ENCODE measurements around the gene STPG1.

Gene STPG1

DNA sequence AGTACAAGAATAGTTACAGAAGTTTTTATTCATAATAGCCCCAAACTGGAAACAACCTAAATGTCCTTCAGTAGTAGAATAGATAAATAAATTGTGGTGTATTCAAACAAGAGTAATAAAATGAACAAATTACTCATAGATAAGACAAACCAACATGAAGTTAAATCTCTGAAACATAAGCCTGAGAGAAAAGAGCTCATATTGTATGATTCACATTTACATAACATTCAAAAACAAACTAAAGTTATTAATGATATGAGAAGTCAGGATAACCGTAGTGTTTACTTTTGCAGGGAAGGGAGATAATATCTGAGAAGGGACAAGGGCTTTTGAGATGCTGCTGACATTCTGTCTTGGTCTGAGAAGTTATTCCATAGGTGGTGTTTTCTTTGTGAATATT, 13.5 kb downstream of the STPG1 start:
- TF ChIP-seq, protein P1, sequence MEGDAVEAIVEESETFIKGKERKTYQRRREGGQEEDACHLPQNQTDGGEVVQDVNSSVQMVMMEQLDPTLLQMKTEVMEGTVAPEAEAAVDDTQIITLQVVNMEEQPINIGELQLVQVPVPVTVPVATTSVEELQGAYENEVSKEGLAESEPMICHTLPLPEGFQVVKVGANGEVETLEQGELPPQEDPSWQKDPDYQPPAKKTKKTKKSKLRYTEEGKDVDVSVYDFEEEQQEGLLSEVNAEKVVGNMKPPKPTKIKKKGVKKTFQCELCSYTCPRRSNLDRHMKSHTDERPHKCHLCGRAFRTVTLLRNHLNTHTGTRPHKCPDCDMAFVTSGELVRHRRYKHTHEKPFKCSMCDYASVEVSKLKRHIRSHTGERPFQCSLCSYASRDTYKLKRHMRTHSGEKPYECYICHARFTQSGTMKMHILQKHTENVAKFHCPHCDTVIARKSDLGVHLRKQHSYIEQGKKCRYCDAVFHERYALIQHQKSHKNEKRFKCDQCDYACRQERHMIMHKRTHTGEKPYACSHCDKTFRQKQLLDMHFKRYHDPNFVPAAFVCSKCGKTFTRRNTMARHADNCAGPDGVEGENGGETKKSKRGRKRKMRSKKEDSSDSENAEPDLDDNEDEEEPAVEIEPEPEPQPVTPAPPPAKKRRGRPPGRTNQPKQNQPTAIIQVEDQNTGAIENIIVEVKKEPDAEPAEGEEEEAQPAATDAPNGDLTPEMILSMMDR (IDR thresholded peaks at IDR 0.05; ENCODE audit: low read depth, low read length, missing control alignments): no peak
- DNase-seq: no peak
- Histone ChIP-seq H3K27me3 (replicated peaks) (no peaks in the 10 kb centered on the region), H3K27ac (no peak overlapping the region), H3K36me3 (replicated peaks) (no peaks in the 10 kb centered on the region), H3K4me3 (ENCODE audit: low read depth, low read length) (no peak overlapping the region)
- in situ Hi-C loops (cut with HindIII; ENCODE audit: low pct_ligation_motif_present, low sequenced_read_pairs): no loop called here

DNA sequence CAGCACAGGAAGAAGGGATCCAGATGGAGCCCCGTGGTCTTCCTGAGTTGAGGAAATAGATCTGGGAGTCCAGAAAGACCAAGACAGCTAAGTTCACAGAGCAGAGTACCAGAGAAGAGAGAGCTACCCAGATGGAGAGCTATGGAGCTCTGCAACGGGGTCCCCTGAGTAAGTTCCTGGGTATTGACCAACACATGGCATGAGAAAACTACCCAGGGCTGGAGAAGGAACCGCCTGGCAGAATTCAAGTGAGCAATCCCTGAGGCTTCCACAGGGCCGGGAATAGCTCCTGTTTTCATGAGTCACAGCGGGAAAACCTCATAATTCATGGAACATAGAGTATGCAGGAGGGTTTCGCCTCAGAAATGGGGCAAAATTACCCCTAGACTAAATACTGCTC, 19.7 kb downstream of the STPG1 start:
- no peak overlapping the region for H3K27ac ChIP-seq
- H3K27me3 ChIP-seq (replicated peaks): no peaks in the 10 kb centered on the region
- TF ChIP-seq, protein P1 (IDR thresholded peaks at IDR 0.05; ENCODE audit: low read depth, low read length, missing control alignments): peak; percentile 4
- H3K4me3 ChIP-seq (ENCODE audit: low read depth, low read length): no peak overlapping the region
- H3K36me3 ChIP-seq (replicated peaks): no peaks in the 10 kb centered on the region
- in situ Hi-C loops (cut with HindIII; ENCODE audit: low pct_ligation_motif_present, low sequenced_read_pairs): loop anchor here (10.0 kb wide), 1 partner anchor 199 kb away; no protein-coding TSS in a partner anchor
- DNase-seq: no peak

DNA sequence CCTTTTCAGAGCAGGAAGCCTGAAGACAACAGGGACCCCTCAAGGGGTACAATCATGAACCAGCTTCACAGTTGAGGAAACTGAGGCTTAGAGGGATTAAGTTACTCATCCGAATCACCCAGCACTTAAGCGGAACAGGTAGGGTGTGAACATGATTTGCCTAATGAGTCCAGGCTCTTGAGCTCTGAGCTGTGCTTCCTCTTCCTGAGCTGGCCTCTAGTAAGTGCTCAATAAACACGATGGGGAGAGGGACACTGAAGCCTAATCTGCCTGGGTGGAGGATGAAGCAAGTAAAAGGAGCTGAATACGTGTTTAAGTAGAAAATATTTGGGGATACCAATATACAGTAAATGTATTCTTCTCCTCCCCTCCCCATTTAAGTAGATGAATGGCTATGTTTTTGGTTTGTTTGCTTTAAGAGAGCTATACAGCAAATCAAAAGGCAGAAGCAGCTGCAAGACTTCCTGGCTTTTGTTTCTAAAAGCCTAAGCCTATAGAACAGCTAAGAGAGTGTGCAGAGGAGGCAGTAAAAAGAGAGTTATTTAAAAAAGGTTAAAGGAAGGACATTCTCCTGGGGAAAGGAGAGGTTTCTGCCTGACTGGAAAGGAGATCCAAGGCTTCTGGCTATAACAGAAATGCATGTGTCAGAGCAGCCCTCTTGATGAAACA, 20.5 kb downstream of the STPG1 start:
- DNase-seq: no peak
- TF ChIP-seq, protein P1 (IDR thresholded peaks at IDR 0.05; ENCODE audit: low read depth, low read length, missing control alignments): no peak
- Histone ChIP-seq H3K27ac (no peak overlapping the region), H3K4me3 (ENCODE audit: low read depth, low read length) (no peak overlapping the region), H3K27me3 (replicated peaks) (no peaks in the 10 kb centered on the region), H3K36me3 (replicated peaks) (no peaks in the 10 kb centered on the region)
- in situ Hi-C loops (cut with HindIII; ENCODE audit: low pct_ligation_motif_present, low sequenced_read_pairs): loop anchor here (10.0 kb wide), 1 partner anchor 198 kb away; no protein-coding TSS in a partner anchor

DNA sequence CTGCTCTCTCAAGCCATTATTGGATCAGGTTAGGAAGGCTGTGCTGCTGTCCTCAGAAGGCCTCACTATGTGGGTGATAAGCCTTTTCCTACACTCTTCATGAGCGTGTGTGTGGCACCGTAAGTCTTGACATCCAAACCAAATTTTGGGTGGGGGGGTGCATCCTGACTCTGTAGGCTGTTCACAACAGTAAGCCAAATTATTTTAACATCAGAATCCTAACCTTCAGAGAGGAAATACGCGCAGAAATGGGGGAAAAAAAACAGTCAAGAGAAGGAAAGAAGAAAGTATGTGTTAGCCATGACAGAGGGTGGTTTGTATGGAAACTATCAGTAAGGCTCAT, 21.0 kb downstream of the STPG1 start:
- no peak for DNase-seq
- Histone ChIP-seq H3K27ac (no peak overlapping the region), H3K27me3 (replicated peaks) (no peaks in the 10 kb centered on the region), H3K36me3 (replicated peaks) (no peaks in the 10 kb centered on the region), H3K4me3 (ENCODE audit: low read depth, low read length) (no peak overlapping the region)
- TF ChIP-seq, protein P1 (IDR thresholded peaks at IDR 0.05; ENCODE audit: low read depth, low read length, missing control alignments): no peak
- in situ Hi-C loops (cut with HindIII; ENCODE audit: low pct_ligation_motif_present, low sequenced_read_pairs): loop anchor here (10.0 kb wide), 1 partner anchor 198 kb away; no protein-coding TSS in a partner anchor

DNA sequence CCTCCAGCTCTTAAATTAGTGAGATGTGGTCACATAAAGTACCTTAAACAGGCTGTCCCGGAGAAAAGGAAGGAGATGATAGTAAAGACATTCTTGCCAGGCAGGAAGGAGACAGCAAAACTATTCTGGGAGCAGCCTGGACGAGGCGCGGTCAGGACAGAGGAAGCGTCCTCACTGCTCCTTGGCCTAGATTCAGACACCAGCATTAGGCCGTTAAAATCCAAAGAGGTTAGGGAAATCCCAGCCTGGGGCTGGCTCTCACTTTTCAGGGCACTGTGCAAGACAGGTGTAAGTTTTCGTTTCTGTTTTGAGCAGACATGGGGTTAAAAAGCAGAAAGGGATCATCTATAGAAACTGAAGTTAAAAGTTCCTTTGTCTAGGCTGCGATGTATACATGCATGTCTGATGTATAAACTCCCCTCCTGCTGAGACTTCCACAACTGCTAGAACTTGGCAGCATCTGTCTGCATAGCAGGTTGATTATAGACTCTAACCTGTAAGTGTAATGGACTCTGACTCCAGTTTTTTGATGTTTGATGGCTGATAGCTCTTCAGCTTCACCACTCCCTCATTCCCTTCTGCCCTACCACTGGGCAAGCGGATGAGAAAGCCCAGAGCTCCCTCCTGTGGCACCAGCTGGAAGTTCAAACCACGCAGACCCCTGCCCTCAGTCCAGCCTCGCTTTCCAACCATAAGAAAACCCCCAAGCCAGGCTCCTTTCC, 21.5 kb downstream of the STPG1 start:
- Histone ChIP-seq H3K36me3 (replicated peaks) (no peaks in the 10 kb centered on the region), H3K27ac (no peak overlapping the region), H3K27me3 (replicated peaks) (no peaks in the 10 kb centered on the region), H3K4me3 (ENCODE audit: low read depth, low read length) (no peak overlapping the region)
- TF ChIP-seq, protein P1 (IDR thresholded peaks at IDR 0.05; ENCODE audit: low read depth, low read length, missing control alignments): peak; percentile 92
- DNase-seq: peak; percentile 36
- in situ Hi-C loops (cut with HindIII; ENCODE audit: low pct_ligation_motif_present, low sequenced_read_pairs): loop anchor here (10.0 kb wide), 1 partner anchor 197 kb away; no protein-coding TSS in a partner anchor
